H1 (cell line): ENCODE measurements around the gene GRIK4. TPM values are rescaled to one million over a fixed set of nuclear protein-coding genes. Genes with fewer than 3 reads are reported as not detected.

ENCODE experiments used
- ATF3 ChIP-seq: IDR thresholded peaks from 2 replicates; pipeline ENCODE4 v1.6.1; 2011; ENCODE audit warnings: low read depth, mild to moderate bottlenecking, low read length; ENCODE audit not compliant: insufficient read depth
- CBX5 ChIP-seq: fragments of 300-800, 300-1000 bp; sonication (generic); IDR thresholded peaks from 2 replicates; pipeline ENCODE4 v1.7.1; 2016; ENCODE audit warnings: antibody characterized with exemption, low read length, low read depth
- EZH2 ChIP-seq: fragments of 200-600 bp; sonication (generic); IDR thresholded peaks from 2 replicates; pipeline ENCODE4 v1.7.1; 2012; ENCODE audit warnings: low read depth, mild to moderate bottlenecking, moderate library complexity, low read length, inconsistent platforms; ENCODE audit not compliant: severe bottlenecking
- HDAC2 ChIP-seq, 2 experiments: fragments of 300-600 bp in 1 of 2; sonication (generic) in 1 of 2; IDR thresholded peaks; 2 replicates each; pipeline ENCODE4 v1.6.1; 2011 to 2012; ENCODE audit warnings: low read depth in 2 of 2, low read length in 2 of 2, mild to moderate bottlenecking in 2 of 2, moderate library complexity in 2 of 2, borderline replicate concordance in 1 of 2, inconsistent platforms in 1 of 2
- JUN ChIP-seq: IDR thresholded peaks from 2 replicates; pipeline ENCODE4 v1.6.1; 2011; ENCODE audit warnings: low read depth, mild to moderate bottlenecking, improper control_type of control experiment, low read length
- RBBP5 ChIP-seq: IDR thresholded peaks from 2 replicates; pipeline ENCODE4 v1.7.1; 2012; ENCODE audit warnings: low read depth, mild to moderate bottlenecking, inconsistent platforms, low read length, moderate library complexity, borderline replicate concordance
- SIN3A ChIP-seq, 2 experiments: IDR thresholded peaks in 1 of 2; conservative IDR thresholded peaks in 1 of 2; 2 replicates each; pipeline ENCODE4 v1.6.1; 2011 to 2012; ENCODE audit warnings: low read length in 2 of 2, improper control_type of control experiment in 1 of 2, low read depth in 1 of 2, mild to moderate bottlenecking in 1 of 2
- SIRT6 ChIP-seq: IDR thresholded peaks from one replicate; pipeline ENCODE4 v1.7.1; 2012; ENCODE audit warnings: low read length, inconsistent platforms
- SP4 ChIP-seq: IDR thresholded peaks from 2 replicates; pipeline ENCODE4 v1.6.1; 2012; ENCODE audit warnings: low read length, inconsistent platforms
- TBP ChIP-seq: IDR thresholded peaks from 2 replicates; pipeline ENCODE4 v1.6.1; 2011; ENCODE audit warnings: low read depth, low read length, improper control_type of control experiment
- ZNF274 ChIP-seq: IDR thresholded peaks from 2 replicates; pipeline ENCODE4 v1.7.0; 2012; ENCODE audit warnings: low read length, borderline replicate concordance; ENCODE audit errors: extremely low read depth
- polyA plus RNA-seq, 7 experiments: library from polyadenylated mRNA; depleted of rRNA in 3 of 7; stranded (reverse) in 5 of 7; unstranded in 2 of 7; fragments of >200 nt in 5 of 7; fragments of 200-250 nt in 2 of 7; gene quantifications; 1 replicate in 5 of 7; 2 replicates in 1 of 7; 4 replicates in 1 of 7; pipeline versions ENCODE4 v1.2.1 to v1.2.3, GENCODE V29; 2011 to 2013; ENCODE audit warnings: missing spikeins in 2 of 7, mixed read lengths in 2 of 7
- total RNA-seq: library from RNA; stranded (reverse); fragmentation: NEBNext Ultra II Directional; extraction: Animal tissue kit (Norgen Biotek cat#: 25700); gene quantifications from 2 replicates; pipeline ENCODE4 v1.2.1, GENCODE V29; 2021

Gene GRIK4
- total and polyA plus RNA-seq, 2 of the 8 experiments (the other 6 are each of a cell fraction or from before 2014, with no cell fraction given): 1.2 to 2.9 TPM

DNA sequence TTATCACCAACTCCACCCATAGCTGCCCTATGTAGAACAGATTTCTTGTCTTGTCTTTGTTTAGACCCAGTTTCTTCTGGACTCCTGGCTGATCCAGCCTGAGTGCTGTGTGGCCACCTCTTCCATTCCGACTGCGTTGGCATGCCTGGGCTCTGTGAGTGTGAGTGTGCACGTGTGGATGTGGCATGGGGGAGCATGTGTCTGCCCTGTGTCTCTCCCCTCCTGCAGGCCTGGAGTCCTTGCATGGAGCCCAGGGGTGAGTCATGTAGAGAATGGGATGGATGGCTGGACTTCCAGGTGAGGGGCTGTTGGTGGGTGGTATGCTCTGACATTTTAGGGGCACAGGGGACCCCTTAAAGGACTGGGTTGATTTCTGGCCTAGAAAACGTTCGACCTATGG, 194.7 kb downstream of the GRIK4 start (continued):
- TF ChIP-seq ATF3 (no peak), SIN3A (conservative IDR thresholded peaks at IDR 0.05 in 1 of 2, IDR thresholded peaks at IDR 0.05 in 1 of 2; ENCODE audit: low read depth in 1 of 2, low read length in 2 of 2) (no peak), JUN (no peak), ZNF274 (no peak), TBP (no peak), CBX5 (no peak), HDAC2 (IDR thresholded peaks at IDR 0.05; ENCODE audit: borderline replicate concordance in 1 of 2, low read depth in 2 of 2, low read length in 2 of 2) (no peak), SP4 (no peak), EZH2 (no peak), RBBP5 (no peak), SIRT6 (no peak)
